ENCODE data around the gene ELAVL3.
"Not testable (repeated sequence)": the region's sequence is repeated elsewhere in the genome, so short reads cannot be mapped to it uniquely, and the experiment has no call there.

The ELAVL3 gene

GRCh38 chr19:11458912-11459311 is 21.9 kb downstream of the ELAVL3 start:
- DNase-seq, ATAC-seq: not testable (repeated sequence)

GRCh38 chr19:11458236-11458900 is 22.5 kb downstream of the ELAVL3 start:
- ATAC-seq, result no peak
- no peak for DNase-seq

- ATAC-seq, result no peak
- no peak for DNase-seq
Measured at GRCh38 chr19:11457831-11458230, 23.0 kb downstream of the ELAVL3 start.

GRCh38 chr19:11457115-11457514 is 23.7 kb downstream of the ELAVL3 start:
- ATAC-seq (peak; percentile 28), DNase-seq (no peak)

- ATAC-seq, result no peak
- DNase-seq, result no peak
Measured at GRCh38 chr19:11456659-11457058, 24.2 kb downstream of the ELAVL3 start.

GRCh38 chr19:11455233-11455554 is 25.7 kb downstream of the ELAVL3 start:
- DNase-seq, ATAC-seq: not testable (repeated sequence)

GRCh38 chr19:11453468-11454341 is 27.1 kb downstream of the ELAVL3 start:
- DNase-seq (peak; percentile 37), ATAC-seq (no peak)

- DNase-seq (no peak), ATAC-seq (no peak)
Measured at GRCh38 chr19:11452620-11453310, 28.1 kb downstream of the ELAVL3 start.

- no peak for ATAC-seq
- no peak for DNase-seq
Measured at GRCh38 chr19:11451871-11452619, 28.8 kb downstream of the ELAVL3 start.

GRCh38 chr19:11451327-11451870 is 29.4 kb downstream of the ELAVL3 start:
- no peak for DNase-seq
- no peak for ATAC-seq

GRCh38 chr19:11450570-11451326 is 30.1 kb downstream of the ELAVL3 start:
- DNase-seq (no peak), ATAC-seq (no peak)

GRCh38 chr19:11448923-11449554 is 31.8 kb downstream of the ELAVL3 start:
- DNase-seq (no peak), ATAC-seq (no peak)

- DNase-seq, result no peak
- ATAC-seq, result no peak
Measured at GRCh38 chr19:11448410-11448809, 32.4 kb downstream of the ELAVL3 start.

GRCh38 chr19:11447347-11448262 is 33.2 kb downstream of the ELAVL3 start:
- ATAC-seq (no peak), DNase-seq (no peak)

- DNase-seq (peak; percentile 66), ATAC-seq (peak; percentile 40)
Measured at GRCh38 chr19:11446652-11447301, 34.1 kb downstream of the ELAVL3 start.

- DNase-seq (no peak), ATAC-seq (no peak)
Measured at GRCh38 chr19:11446271-11446651, 34.6 kb downstream of the ELAVL3 start.

- DNase-seq, result no peak
- ATAC-seq, result no peak
Measured at GRCh38 chr19:11445141-11445540, 35.7 kb downstream of the ELAVL3 start.

GRCh38 chr19:11444059-11444458 is 36.8 kb downstream of the ELAVL3 start:
- ATAC-seq (no peak), DNase-seq (no peak)

- ATAC-seq, result no peak
- no peak for DNase-seq
Measured at GRCh38 chr19:11437955-11438354, 42.9 kb downstream of the ELAVL3 start.

Data from stimulated activated naive CD8-positive, alpha-beta T cell treated with anti-CD3 and anti-CD28 coated beads, Interleukin-15, Interleukin-2, amounts not matched to agents 100 U/mL and 50 U/mL, for 24 hours (primary cell).